OCI-LY7 (cell line): ENCODE results near the gene VOPP1. TPM values are rescaled to one million over a fixed set of nuclear protein-coding genes. Genes with fewer than 3 reads are reported as not detected.

Experiments used
- BruUV-seq: library from RNA; stranded (reverse); fragments of 400-500 nt; replicated peaks from 2 replicates; lab custom pipeline; 2021; lab: Mats Ljungman, UMichigan
- CTCF ChIA-PET: fragments of 300-600 bp; sonication (Branson Sonifier 250); formaldehyde crosslinking; loops from one replicate; lab custom pipeline; 2022; ENCODE audit warnings: antibody characterized with exemption; ENCODE audit not compliant: unreplicated experiment; lab: Charles Lee
- POLR2A ChIA-PET: fragments of 300-600 bp; sonication (Branson Sonifier 250); formaldehyde crosslinking; loops from one replicate; lab custom pipeline; 2022; ENCODE audit warnings: antibody characterized with exemption; lab: Charles Lee
- DNase-seq: peaks from one replicate; pipeline ENCODE4 v3.0.0-alpha.2; 2015; ENCODE audit warnings: low spot score
- H2AFZ ChIP-seq: fragments of 200-600 bp; sonication (generic), shearing (Covaris generic); 2 replicates; pipeline ENCODE4 v1.6.1; 2014; ENCODE audit warnings: mild to moderate bottlenecking, antibody characterized with exemption, low read length, moderate library complexity
- H3K27ac ChIP-seq: fragments of 200-600 bp; sonication (generic); 2 replicates; pipeline ENCODE4 v1.5.1; 2014; ENCODE audit warnings: mixed run types, low read depth, mild to moderate bottlenecking, moderate library complexity, low read length, inconsistent platforms; ENCODE audit not compliant: poor library complexity, severe bottlenecking
- H3K36me3 ChIP-seq: fragments of 200-600 bp; sonication (generic); 2 replicates; pipeline ENCODE4 v1.6.1; 2014; ENCODE audit warnings: mild to moderate bottlenecking, antibody characterized with exemption, low read length, moderate library complexity, mixed read lengths; ENCODE audit not compliant: insufficient read depth
- H3K4me1 ChIP-seq: fragments of 200-600 bp; sonication (generic); 2 replicates; pipeline ENCODE4 v1.5.1; 2014; ENCODE audit warnings: mild to moderate bottlenecking, low read length; ENCODE audit not compliant: insufficient read depth, poor library complexity, severe bottlenecking
- H3K4me2 ChIP-seq: fragments of 200-600 bp; sonication (generic); 2 replicates; pipeline ENCODE4 v1.6.1; 2014; ENCODE audit warnings: mild to moderate bottlenecking, low read length
- H3K4me3 ChIP-seq: fragments of 200-600 bp; sonication (generic); 2 replicates; pipeline ENCODE4 v1.5.1; 2014; ENCODE audit warnings: mild to moderate bottlenecking, low read depth, low read length; ENCODE audit not compliant: poor library complexity, severe bottlenecking
- H3K79me2 ChIP-seq: fragments of 200-600 bp; sonication (generic); 2 replicates; pipeline ENCODE4 v1.6.1; 2016; ENCODE audit warnings: low read depth, mild to moderate bottlenecking, low read length, moderate library complexity, mixed read lengths; ENCODE audit not compliant: insufficient read depth
- H3K9me2 ChIP-seq: fragments of 200-600 bp; sonication (generic); 2 replicates; pipeline ENCODE4 v1.6.1; 2016; ENCODE audit warnings: mild to moderate bottlenecking, low read length, mixed read lengths; ENCODE audit not compliant: insufficient read depth
- H3K9me3 ChIP-seq: fragments of 200-600 bp; sonication (generic); 2 replicates; pipeline ENCODE4 v1.6.1; 2014; ENCODE audit warnings: mild to moderate bottlenecking, mixed run types, low read length, mixed read lengths
- H4K20me1 ChIP-seq: fragments of 200-600 bp; sonication (generic); 2 replicates; pipeline ENCODE4 v1.6.1; 2014; ENCODE audit warnings: mild to moderate bottlenecking, antibody characterized with exemption, low read length, moderate library complexity, mixed read lengths; ENCODE audit not compliant: insufficient read depth
- EZH2phosphoT487 ChIP-seq: fragments of 200-600 bp; sonication (generic); IDR thresholded peaks from 2 replicates; pipeline ENCODE4 v1.6.1; 2018; ENCODE audit warnings: low read depth, borderline replicate concordance, mild to moderate bottlenecking, mixed run types, antibody characterized with exemption, low read length, moderate library complexity, mixed read lengths
- intact Hi-C: fragments of 100-400 bp; cut with micrococcal nuclease; formaldehyde crosslinking; loops from one replicate; pipeline ENCODE4 v1.10.0; 2022; ENCODE audit not compliant: unreplicated experiment
- total RNA-seq, 2 experiments: library from RNA; depleted of rRNA in 1 of 2; stranded (reverse); fragments of >200 nt in 1 of 2; shearing (Covaris generic) in 1 of 2; gene quantifications; 2 replicates each; pipeline ENCODE4 v1.2.3, GENCODE V29; 2014 to 2022
- TF ChIP-seq, protein P1 (sequence below): fragments of 200-600 bp; sonication (generic); conservative IDR thresholded peaks from 2 replicates; pipeline ENCODE4 v1.5.1; 2014; ENCODE audit warnings: mild to moderate bottlenecking, antibody characterized with exemption, low read length, moderate library complexity, mixed read lengths

VOPP1 gene
- total RNA-seq, 2 experiments from 2014 or later = 68.8 to 72.1 TPM

DNA sequence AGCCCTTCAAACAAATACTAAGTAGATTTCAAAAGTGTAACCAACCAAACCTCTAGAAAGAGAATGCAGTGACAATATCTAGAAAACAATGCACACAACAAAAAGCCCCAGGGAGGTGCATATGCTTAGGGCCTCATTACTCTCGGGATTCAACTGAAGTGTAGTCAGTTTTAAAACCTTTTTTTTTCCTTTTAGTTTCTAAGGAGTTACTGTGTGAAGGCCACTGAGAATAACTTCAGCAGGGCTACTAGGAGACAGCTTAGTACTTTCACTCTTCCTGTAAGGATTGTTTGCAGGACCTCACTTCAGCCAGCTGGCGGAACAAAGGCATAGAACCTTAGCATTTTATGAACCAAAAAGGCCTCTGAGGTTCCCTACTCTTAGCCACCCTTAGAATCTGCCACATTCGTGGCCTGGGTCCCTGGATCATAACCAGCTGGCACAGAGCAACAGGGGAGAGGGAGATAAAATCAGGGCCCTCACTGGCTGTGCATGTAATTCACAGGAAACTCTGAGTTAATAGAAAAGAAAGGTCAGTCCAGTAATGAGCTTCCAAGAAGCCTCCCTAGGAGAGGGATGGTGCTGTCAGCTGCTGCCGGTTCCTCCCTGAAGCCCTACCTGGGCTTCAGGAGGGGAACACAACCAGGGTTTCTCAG is 3.6 kb downstream of the VOPP1 start:
- no peak for TF ChIP-seq EZH2phosphoT487
- TF ChIP-seq, protein P1, sequence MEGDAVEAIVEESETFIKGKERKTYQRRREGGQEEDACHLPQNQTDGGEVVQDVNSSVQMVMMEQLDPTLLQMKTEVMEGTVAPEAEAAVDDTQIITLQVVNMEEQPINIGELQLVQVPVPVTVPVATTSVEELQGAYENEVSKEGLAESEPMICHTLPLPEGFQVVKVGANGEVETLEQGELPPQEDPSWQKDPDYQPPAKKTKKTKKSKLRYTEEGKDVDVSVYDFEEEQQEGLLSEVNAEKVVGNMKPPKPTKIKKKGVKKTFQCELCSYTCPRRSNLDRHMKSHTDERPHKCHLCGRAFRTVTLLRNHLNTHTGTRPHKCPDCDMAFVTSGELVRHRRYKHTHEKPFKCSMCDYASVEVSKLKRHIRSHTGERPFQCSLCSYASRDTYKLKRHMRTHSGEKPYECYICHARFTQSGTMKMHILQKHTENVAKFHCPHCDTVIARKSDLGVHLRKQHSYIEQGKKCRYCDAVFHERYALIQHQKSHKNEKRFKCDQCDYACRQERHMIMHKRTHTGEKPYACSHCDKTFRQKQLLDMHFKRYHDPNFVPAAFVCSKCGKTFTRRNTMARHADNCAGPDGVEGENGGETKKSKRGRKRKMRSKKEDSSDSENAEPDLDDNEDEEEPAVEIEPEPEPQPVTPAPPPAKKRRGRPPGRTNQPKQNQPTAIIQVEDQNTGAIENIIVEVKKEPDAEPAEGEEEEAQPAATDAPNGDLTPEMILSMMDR = 0 out of 2 replicates have a peak, but pooled peaks have one; percentile 13
- Histone ChIP-seq H4K20me1 (peaks cover 40% of the 10 kb centered on the region), H2AFZ (no peak overlapping the region), H3K36me3 (peaks cover 29% of the 10 kb centered on the region), H3K79me2 (peaks cover 81% of the 10 kb centered on the region), H3K9me2 (no peaks in the 10 kb centered on the region), H3K27ac (peak overlapping the region; percentile 60), H3K9me3 (no peaks in the 10 kb centered on the region), H3K4me1 (peaks cover 77% of the 10 kb centered on the region), H3K4me2 (peak overlapping the region; percentile 89), H3K4me3 (peak overlapping the region; percentile 95)
- ChIA-PET CTCF (interaction anchor here (1.5 kb wide), 1 partner anchor 34 kb away, joined by 6 read pairs; no protein-coding TSS in a partner anchor), POLR2A (interaction anchor here (0.7 to 1.9 kb wide), 5 partner anchors 10 to 53 kb away, joined by 3 to 8 read pairs (median 4); no protein-coding TSS in a partner anchor)
- intact Hi-C loops = no loop called here
- DNase-seq = no peak
- no TSS peak for BruUV-seq

DNA sequence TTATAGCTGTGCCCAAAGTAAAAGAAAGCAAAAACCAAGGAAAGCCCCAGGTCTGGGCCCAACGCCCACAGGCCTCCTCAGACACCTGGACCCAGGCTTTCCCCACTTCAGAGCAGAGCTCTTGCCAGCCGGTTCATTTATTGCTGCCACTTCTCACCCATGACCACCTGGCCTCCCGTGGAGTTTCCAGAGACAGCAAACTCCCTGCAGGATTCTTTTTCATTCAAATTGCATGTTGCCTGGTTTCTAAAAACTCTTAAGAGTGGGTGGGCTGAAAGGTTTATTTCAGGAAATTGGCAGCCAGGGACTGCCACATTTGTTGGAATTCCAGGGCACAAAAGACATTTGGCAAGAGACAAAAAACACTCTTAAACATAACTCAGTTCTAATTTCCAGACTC is 4.7 kb downstream of the VOPP1 start:
- H3K9me3 ChIP-seq = no peaks in the 10 kb centered on the region
- peaks cover 49% of the 10 kb centered on the region for H4K20me1 ChIP-seq
- peaks cover 29% of the 10 kb centered on the region for H3K36me3 ChIP-seq
- TF ChIP-seq, protein P1 = no peak
- no peak for TF ChIP-seq EZH2phosphoT487
- H3K79me2 ChIP-seq = peaks cover 93% of the 10 kb centered on the region
- H3K4me1 ChIP-seq = peaks cover 77% of the 10 kb centered on the region
- no peaks in the 10 kb centered on the region for H3K9me2 ChIP-seq
- POLR2A ChIA-PET = interaction anchor here (0.6 to 1.4 kb wide), 3 partner anchors 9 to 484 kb away, joined by 3 to 5 read pairs (median 3); partner anchors contain the start of genes CCT6A and PSPH
- CTCF ChIA-PET = no interaction called here
- no peak overlapping the region for H3K4me3 ChIP-seq
- H3K27ac ChIP-seq = no peak overlapping the region
- no peak for DNase-seq
- peak overlapping the region; percentile 42; the same call in 1 of the 2 replicates for H3K4me2 ChIP-seq
- BruUV-seq = no TSS peak
- no peak overlapping the region for H2AFZ ChIP-seq
- intact Hi-C loops = no loop called here

DNA sequence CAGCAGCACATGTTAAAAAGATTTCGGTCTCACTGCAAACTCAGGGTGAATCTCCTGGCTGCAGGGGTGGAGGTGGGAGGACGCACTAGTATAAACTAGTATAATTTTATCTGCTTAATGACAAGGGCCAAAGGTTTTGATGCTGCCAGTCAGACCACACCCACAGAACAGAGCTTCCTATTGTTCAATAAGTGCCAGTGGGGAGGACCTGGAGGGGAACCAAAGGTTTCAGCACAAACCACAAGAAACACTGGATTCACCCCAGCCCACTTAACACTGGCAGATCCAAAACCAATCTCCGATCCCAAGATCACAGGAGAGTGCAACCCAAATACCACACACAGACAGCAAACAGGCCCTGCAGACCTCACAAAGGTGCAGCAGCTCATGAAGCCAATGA is 6.6 kb downstream of the VOPP1 start:
- BruUV-seq = no TSS peak
- Histone ChIP-seq H4K20me1 (peaks cover 55% of the 10 kb centered on the region), H3K4me1 (peaks cover 95% of the 10 kb centered on the region), H3K36me3 (peaks cover 29% of the 10 kb centered on the region), H3K4me2 (peak overlapping the region; percentile 21; the same call in 1 of the 2 replicates), H3K27ac (no peak overlapping the region), H2AFZ (no peak overlapping the region), H3K79me2 (peaks cover 99% of the 10 kb centered on the region), H3K9me3 (no peaks in the 10 kb centered on the region), H3K9me2 (no peaks in the 10 kb centered on the region), H3K4me3 (no peak overlapping the region)
- CTCF ChIA-PET = no interaction called here
- TF ChIP-seq, protein P1 = no peak
- no peak for TF ChIP-seq EZH2phosphoT487
- POLR2A ChIA-PET = interaction anchor here (2.3 kb wide), 1 partner anchor 33 kb away, joined by 7 read pairs; no protein-coding TSS in a partner anchor
- intact Hi-C loops = no loop called here
- no peak for DNase-seq
